ENCODE data around the gene FILIP1. TPM values are rescaled to one million over a fixed set of nuclear protein-coding genes. Genes with fewer than 3 reads are reported as not detected.

FILIP1 gene
- total RNA-seq, 5 donors from 2014 or later (not counting 1 experiment from before 2014, with no cell fraction given), result 0.07 to 0.09 TPM; not detected in 3

DNA sequence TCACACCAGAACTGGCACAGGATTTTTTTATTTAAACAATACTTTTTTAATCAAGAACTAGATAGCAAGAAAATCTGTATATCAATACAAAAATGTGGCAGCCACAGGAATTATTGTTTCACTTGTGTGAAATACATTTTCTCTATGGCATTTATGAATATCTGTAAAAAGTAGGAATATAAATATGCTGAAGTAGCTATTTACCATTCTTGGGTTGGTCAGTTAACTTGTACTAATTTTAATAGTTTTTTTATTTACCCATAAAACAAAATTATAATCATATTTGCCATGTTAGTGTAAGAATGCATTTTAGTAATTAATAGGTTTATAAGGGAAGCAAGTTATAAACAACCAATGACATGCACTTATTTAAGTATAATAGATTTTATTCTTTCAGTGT, 177.6 kb downstream of the FILIP1 start:
- Histone ChIP-seq H3K27ac (ENCODE audit: low read length) (no peak overlapping the region), H3K9me3 (no peaks in the 10 kb centered on the region), H3K4me3 (ENCODE audit: control insufficient read depth in 1 of 2, extremely low read depth in 1 of 2, low read length in 1 of 2) (no peak overlapping the region), H3K36me3 (ENCODE audit: control insufficient read depth in 2 of 2, extremely low read depth in 1 of 2, insufficient read depth in 1 of 2, low read length in 1 of 2) (no peaks in the 10 kb centered on the region), H3K4me1 (ENCODE audit: control insufficient read depth in 1 of 2, extremely low read depth in 1 of 2, insufficient read depth in 2 of 2, low read length in 2 of 2) (no peaks in the 10 kb centered on the region), H3K27me3 (replicated peaks in 1 of 2; ENCODE audit: control insufficient read depth in 2 of 2, extremely low read depth in 1 of 2, insufficient read depth in 2 of 2, low read length in 1 of 2) (peaks cover 0 to 8% of the 10 kb centered on the region in 2 experiments)
- no peaks in the 10 kb centered on the region for H3K9me3 Mint-ChIP-seq
- no peak overlapping the region for H3K27ac Mint-ChIP-seq
- DNase-seq (no peak), ATAC-seq (replicated peaks in 1 of 4) (no peak)
- no peaks in the 10 kb centered on the region for H3K36me3 Mint-ChIP-seq
- no peak overlapping the region for H3K4me3 Mint-ChIP-seq
- H3K27me3 Mint-ChIP-seq, result peaks cover 42 to 47% of the 10 kb centered on the region in 2 donors
- no peaks in the 10 kb centered on the region for H3K4me1 Mint-ChIP-seq
- ChIA-PET CTCF (no interaction called here), POLR2A (interaction anchor here in 1 of 2 donors (0.6 kb wide), 1 partner anchor 281 kb away, joined by 3 read pairs; no protein-coding TSS in a partner anchor)

DNA sequence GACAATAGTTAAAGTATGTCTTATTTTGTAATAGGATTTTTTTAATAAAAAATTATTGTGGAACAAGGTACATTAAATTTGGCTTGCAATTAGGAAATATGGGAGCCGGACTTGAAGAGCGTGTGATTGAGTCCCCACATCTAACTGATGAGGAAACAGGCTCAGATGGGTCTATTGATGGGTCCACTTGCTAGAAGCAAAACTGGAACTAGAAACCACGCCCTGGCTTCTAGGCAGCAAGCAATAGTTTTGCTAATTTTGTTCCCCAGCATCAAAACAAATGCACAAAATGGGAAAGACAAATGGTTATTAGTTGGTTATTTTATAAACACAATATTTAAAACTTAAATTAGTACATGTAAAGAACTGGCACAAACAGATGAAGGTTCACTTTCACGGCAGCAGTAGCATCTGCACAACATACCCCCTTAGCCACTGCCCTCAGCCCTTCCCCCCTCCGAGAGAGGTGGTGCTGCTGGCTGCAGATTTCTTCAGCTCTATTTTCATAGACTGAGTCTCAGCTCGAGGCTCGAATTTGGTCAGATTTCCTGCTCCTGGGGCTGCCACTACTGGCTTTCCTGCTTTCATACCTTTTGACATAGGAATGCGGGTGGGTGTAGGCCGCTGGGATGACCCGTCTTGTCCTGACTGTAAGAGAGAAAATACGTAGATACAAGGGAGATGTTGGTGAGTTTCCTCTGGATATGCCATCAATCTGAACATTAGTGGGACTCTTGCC, 185.2 kb downstream of the FILIP1 start:
- DNase-seq (no peak), ATAC-seq (replicated peaks in 1 of 4) (no peak)
- Mint-ChIP-seq H3K4me1 (peaks cover 0 to 12% (median 5%) of the 10 kb centered on the region in 3 donors), H3K27me3 (peaks cover 7 to 20% of the 10 kb centered on the region in 2 donors), H3K9me3 (no peaks in the 10 kb centered on the region), H3K4me3 (no peak overlapping the region), H3K27ac (no peak overlapping the region), H3K36me3 (no peaks in the 10 kb centered on the region)
- POLR2A ChIA-PET, result no interaction called here
- CTCF ChIA-PET, result interaction anchor here in 1 of 2 donors (0.6 kb wide), 1 partner anchor 13 kb away, joined by 3 read pairs; no protein-coding TSS in a partner anchor
- 48% methylated on average over 4 of the region's 11 CpGs for WGBS (ENCODE audit: insufficient coverage)
- Histone ChIP-seq H3K27ac (ENCODE audit: low read length) (no peak overlapping the region), H3K36me3 (ENCODE audit: control insufficient read depth in 2 of 2, extremely low read depth in 1 of 2, insufficient read depth in 1 of 2, low read length in 1 of 2) (no peaks in the 10 kb centered on the region), H3K9me3 (no peaks in the 10 kb centered on the region), H3K4me1 (ENCODE audit: control insufficient read depth in 1 of 2, extremely low read depth in 1 of 2, insufficient read depth in 2 of 2, low read length in 2 of 2) (no peaks in the 10 kb centered on the region), H3K4me3 (ENCODE audit: control insufficient read depth in 1 of 2, extremely low read depth in 1 of 2, low read length in 1 of 2) (no peak overlapping the region), H3K27me3 (replicated peaks in 1 of 2; ENCODE audit: control insufficient read depth in 2 of 2, extremely low read depth in 1 of 2, insufficient read depth in 2 of 2, low read length in 1 of 2) (peaks cover 0 to 13% of the 10 kb centered on the region in 2 experiments)

GRCh38 chr6:75307364-75308004, 186.1 kb downstream of the FILIP1 start:
- Mint-ChIP-seq H3K27ac (no peak overlapping the region), H3K4me3 (no peak overlapping the region), H3K27me3 (peaks cover 4 to 13% of the 10 kb centered on the region in 2 donors), H3K36me3 (no peaks in the 10 kb centered on the region), H3K9me3 (no peaks in the 10 kb centered on the region), H3K4me1 (peaks cover 0 to 12% (median 5%) of the 10 kb centered on the region in 3 donors)
- POLR2A ChIA-PET, result no interaction called here
- ATAC-seq (replicated peaks in 1 of 4) (no peak), DNase-seq (no peak)
- CTCF ChIA-PET, result no interaction called here
- WGBS (ENCODE audit: insufficient coverage), result no CpG with 5 or more reads among the region's 2 CpGs
- Histone ChIP-seq H3K27me3 (replicated peaks in 1 of 2; ENCODE audit: control insufficient read depth in 2 of 2, extremely low read depth in 1 of 2, insufficient read depth in 2 of 2, low read length in 1 of 2) (peaks cover 0 to 13% of the 10 kb centered on the region in 2 experiments), H3K27ac (ENCODE audit: low read length) (no peak overlapping the region), H3K4me3 (ENCODE audit: control insufficient read depth in 1 of 2, extremely low read depth in 1 of 2, low read length in 1 of 2) (no peak overlapping the region), H3K36me3 (ENCODE audit: control insufficient read depth in 2 of 2, extremely low read depth in 1 of 2, insufficient read depth in 1 of 2, low read length in 1 of 2) (no peaks in the 10 kb centered on the region), H3K4me1 (ENCODE audit: control insufficient read depth in 1 of 2, extremely low read depth in 1 of 2, insufficient read depth in 2 of 2, low read length in 2 of 2) (no peaks in the 10 kb centered on the region), H3K9me3 (no peaks in the 10 kb centered on the region)

- CTCF ChIA-PET, result interaction anchor here (0.7 to 1.0 kb wide), 2 partner anchors 12 to 65 kb away, joined by 4 to 5 read pairs; no protein-coding TSS in a partner anchor
- Mint-ChIP-seq H3K36me3 (no peaks in the 10 kb centered on the region), H3K9me3 (no peaks in the 10 kb centered on the region), H3K4me1 (peaks cover 0 to 12% (median 5%) of the 10 kb centered on the region in 3 donors), H3K4me3 (peak overlapping the region in 1 of 3 donors; percentile 11), H3K27ac (peak overlapping the region; percentile 46 to 79), H3K27me3 (peaks cover 0 to 6% of the 10 kb centered on the region in 2 donors)
- Histone ChIP-seq H3K27ac (ENCODE audit: low read length) (no peak overlapping the region), H3K27me3 (replicated peaks in 1 of 2; ENCODE audit: control insufficient read depth in 2 of 2, extremely low read depth in 1 of 2, insufficient read depth in 2 of 2, low read length in 1 of 2) (peaks cover 0 to 5% of the 10 kb centered on the region in 2 experiments), H3K36me3 (ENCODE audit: control insufficient read depth in 2 of 2, extremely low read depth in 1 of 2, insufficient read depth in 1 of 2, low read length in 1 of 2) (no peaks in the 10 kb centered on the region), H3K4me1 (ENCODE audit: control insufficient read depth in 1 of 2, extremely low read depth in 1 of 2, insufficient read depth in 2 of 2, low read length in 2 of 2) (no peaks in the 10 kb centered on the region), H3K9me3 (no peaks in the 10 kb centered on the region), H3K4me3 (ENCODE audit: control insufficient read depth in 1 of 2, extremely low read depth in 1 of 2, low read length in 1 of 2) (no peak overlapping the region)
- ATAC-seq (replicated peaks in 1 of 4) (peak; percentile 48 to 74 (median 66)), DNase-seq (no peak)
- WGBS (ENCODE audit: insufficient coverage), result no CpG with 5 or more reads among the region's 3 CpGs
- POLR2A ChIA-PET, result interaction anchor here in 1 of 2 donors (0.6 kb wide), 1 partner anchor 13 kb away, joined by 3 read pairs; no protein-coding TSS in a partner anchor
Observed at GRCh38 chr6:75306064-75306463, 187.5 kb downstream of the FILIP1 start.

- peak overlapping the region; percentile 46 to 79 for H3K27ac Mint-ChIP-seq
- ATAC-seq (replicated peaks in 1 of 4), result no peak
Observed at GRCh38 chr6:75305573-75305972, 188.0 kb downstream of the FILIP1 start.

DNA sequence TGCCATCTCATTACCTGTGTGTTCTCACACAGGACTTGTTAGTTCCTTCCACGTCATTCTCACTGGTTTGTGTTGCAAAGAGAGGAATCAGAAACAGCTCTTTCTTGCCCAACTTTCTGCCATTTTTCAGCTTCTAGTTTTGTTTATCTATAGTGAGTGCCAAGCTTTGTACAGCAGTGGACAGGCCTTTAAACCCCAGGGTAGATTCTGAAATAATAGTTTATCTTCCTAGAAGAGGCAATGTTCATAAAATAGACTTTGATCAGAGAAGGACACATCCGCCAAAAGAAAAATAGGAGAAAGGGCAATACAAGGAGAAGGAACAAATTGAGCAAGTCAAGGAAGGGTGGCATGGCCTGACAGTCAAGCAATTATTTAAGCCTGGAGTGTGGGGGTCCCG, 191.3 kb downstream of the FILIP1 start:
- Mint-ChIP-seq H3K36me3 (no peaks in the 10 kb centered on the region), H3K4me3 (no peak overlapping the region), H3K9me3 (no peaks in the 10 kb centered on the region), H3K4me1 (peaks cover 0 to 9% (median 5%) of the 10 kb centered on the region in 3 donors), H3K27ac (no peak overlapping the region), H3K27me3 (peaks cover 0 to 2% of the 10 kb centered on the region in 2 donors)
- H3K27ac ChIP-seq (ENCODE audit: low read length), result no peak overlapping the region
- ChIA-PET CTCF (no interaction called here), POLR2A (no interaction called here)
- no peak overlapping the region for H3K4me3 ChIP-seq (ENCODE audit: control insufficient read depth in 1 of 2, extremely low read depth in 1 of 2, low read length in 1 of 2)
- DNase-seq, result no peak
- ATAC-seq (replicated peaks in 1 of 4), result no peak
- H3K4me1 ChIP-seq (ENCODE audit: control insufficient read depth in 1 of 2, extremely low read depth in 1 of 2, insufficient read depth in 2 of 2, low read length in 2 of 2), result no peaks in the 10 kb centered on the region
- 83% methylated on average over 2 of the region's 3 CpGs for WGBS (ENCODE audit: insufficient coverage)
- H3K27me3 ChIP-seq (replicated peaks in 1 of 2; ENCODE audit: control insufficient read depth in 2 of 2, extremely low read depth in 1 of 2, insufficient read depth in 2 of 2, low read length in 1 of 2), result peaks cover 0 to 3% of the 10 kb centered on the region in 2 experiments
- H3K9me3 ChIP-seq, result no peaks in the 10 kb centered on the region
- no peaks in the 10 kb centered on the region for H3K36me3 ChIP-seq (ENCODE audit: control insufficient read depth in 2 of 2, extremely low read depth in 1 of 2, insufficient read depth in 1 of 2, low read length in 1 of 2)

More at GRCh38 chr6:75305573-75305972, 188.0 kb downstream of the FILIP1 start:
- Histone ChIP-seq H3K27ac (ENCODE audit: low read length) (no peak overlapping the region), H3K4me1 (ENCODE audit: control insufficient read depth in 1 of 2, extremely low read depth in 1 of 2, insufficient read depth in 2 of 2, low read length in 2 of 2) (no peaks in the 10 kb centered on the region), H3K4me3 (ENCODE audit: control insufficient read depth in 1 of 2, extremely low read depth in 1 of 2, low read length in 1 of 2) (no peak overlapping the region), H3K27me3 (replicated peaks in 1 of 2; ENCODE audit: control insufficient read depth in 2 of 2, extremely low read depth in 1 of 2, insufficient read depth in 2 of 2, low read length in 1 of 2) (peaks cover 0 to 5% of the 10 kb centered on the region in 2 experiments), H3K36me3 (ENCODE audit: control insufficient read depth in 2 of 2, extremely low read depth in 1 of 2, insufficient read depth in 1 of 2, low read length in 1 of 2) (no peaks in the 10 kb centered on the region), H3K9me3 (no peaks in the 10 kb centered on the region)
- WGBS (ENCODE audit: insufficient coverage), result 46% methylated on average over 2 of the region's 5 CpGs
- Mint-ChIP-seq H3K9me3 (no peaks in the 10 kb centered on the region), H3K4me1 (peaks cover 0 to 12% (median 5%) of the 10 kb centered on the region in 3 donors), H3K4me3 (no peak overlapping the region), H3K27me3 (peaks cover 0 to 6% of the 10 kb centered on the region in 2 donors), H3K36me3 (no peaks in the 10 kb centered on the region)
- ChIA-PET CTCF (interaction anchor here (0.7 to 1.0 kb wide), 2 partner anchors 11 to 65 kb away, joined by 4 to 5 read pairs; no protein-coding TSS in a partner anchor), POLR2A (interaction anchor here in 1 of 2 donors (0.6 kb wide), 1 partner anchor 13 kb away, joined by 3 read pairs; no protein-coding TSS in a partner anchor)
- no peak for DNase-seq

Data from T-cell (primary cell).